KMS-11 (cell line): ENCODE measurements around the gene KRTAP9-8.
"Not testable (repeated sequence)": the region's sequence is repeated elsewhere in the genome, so short reads cannot be mapped to it uniquely, and the experiment has no call there.

Source experiments
- H2AFZ ChIP-seq: fragments of 200-600 bp; sonication (generic); 2 replicates; pipeline ENCODE4 v1.6.1; 2016; ENCODE audit warnings: antibody characterized with exemption, mixed run types, low read depth
- H3K27ac ChIP-seq: fragments of 200-600 bp; sonication (generic); 2 replicates; pipeline ENCODE4 v1.6.1; 2016; ENCODE audit warnings: mild to moderate bottlenecking, mixed run types
- H3K27me3 ChIP-seq: fragments of 200-600 bp; sonication (generic); 2 replicates; pipeline ENCODE4 v1.6.1; 2017; ENCODE audit warnings: mild to moderate bottlenecking, low read depth, mixed run types, moderate library complexity; ENCODE audit not compliant: insufficient read depth
- H3K36me3 ChIP-seq: fragments of 200-600 bp; sonication (generic); 2 replicates; pipeline ENCODE4 v1.6.1; 2017; ENCODE audit warnings: mild to moderate bottlenecking, mixed run types; ENCODE audit not compliant: insufficient read depth
- H3K4me1 ChIP-seq: fragments of 200-600 bp; sonication (generic); 2 replicates; pipeline ENCODE4 v1.6.1; 2016; ENCODE audit warnings: mild to moderate bottlenecking, low read depth, mixed run types; ENCODE audit not compliant: poor library complexity, severe bottlenecking
- H3K4me2 ChIP-seq: fragments of 200-600 bp; sonication (generic); 2 replicates; pipeline ENCODE4 v1.7.0; 2016; ENCODE audit warnings: mild to moderate bottlenecking, mixed run types
- H3K4me3 ChIP-seq: fragments of 200-600 bp; sonication (generic); IDR thresholded peaks from 2 replicates; pipeline ENCODE4 v1.6.1; 2017; ENCODE audit warnings: low read depth, low read length, mixed read lengths; ENCODE audit not compliant: insufficient read depth
- H3K79me2 ChIP-seq: fragments of 200-600 bp; sonication (generic); 2 replicates; pipeline ENCODE4 v1.6.1; 2016; ENCODE audit warnings: low read depth, mixed run types; ENCODE audit not compliant: insufficient read depth
- H3K9ac ChIP-seq: fragments of 200-600 bp; sonication (generic); 2 replicates; pipeline ENCODE4 v1.6.1; 2016; ENCODE audit warnings: mild to moderate bottlenecking, mixed run types
- H4K20me1 ChIP-seq: fragments of 200-600 bp; sonication (generic); 2 replicates; pipeline ENCODE4 v1.6.1; 2016; ENCODE audit warnings: mild to moderate bottlenecking, mixed run types; ENCODE audit not compliant: insufficient read depth
- CTCF ChIP-seq: fragments of 200-600 bp; sonication (generic); conservative IDR thresholded peaks from 2 replicates; pipeline ENCODE4 v1.6.1; 2017; ENCODE audit warnings: low read depth, mild to moderate bottlenecking, antibody characterized with exemption, low read length, moderate library complexity, mixed read lengths

Gene KRTAP9-8

GRCh38 chr17:41271858-41272257 lies 34.1 kb downstream of the KRTAP9-8 start:
- TF ChIP-seq CTCF = no peak
- no peak overlapping the region for H3K27ac ChIP-seq
- H3K79me2 ChIP-seq = no peaks in the 10 kb centered on the region
- no peak overlapping the region for H3K4me3 ChIP-seq
- no peaks in the 10 kb centered on the region for H3K27me3 ChIP-seq
- H3K9ac ChIP-seq = no peak overlapping the region
- no peak overlapping the region for H3K4me2 ChIP-seq
- no peaks in the 10 kb centered on the region for H4K20me1 ChIP-seq
- H3K36me3 ChIP-seq = no peaks in the 10 kb centered on the region
- no peak overlapping the region for H2AFZ ChIP-seq
- H3K4me1 ChIP-seq = no peaks in the 10 kb centered on the region

- H3K9ac ChIP-seq, H3K4me2 ChIP-seq, H4K20me1 ChIP-seq, H3K79me2 ChIP-seq, H3K36me3 ChIP-seq, H2AFZ ChIP-seq, H3K4me3 ChIP-seq, H3K4me1 ChIP-seq, H3K27ac ChIP-seq, H3K27me3 ChIP-seq: not testable (repeated sequence)
Observed at GRCh38 chr17:41275648-41276190, 37.9 kb downstream of the KRTAP9-8 start, which contains the start of gene KRTAP9-7. TSS of gene KRTAP9-7 (plus strand) at chr17:41275698. CDS start at chr17:41275698, 0 bp downstream.

GRCh38 chr17:41278176-41278955 lies 40.6 kb downstream of the KRTAP9-8 start:
- Histone ChIP-seq H3K27ac (no peak overlapping the region), H3K79me2 (no peaks in the 10 kb centered on the region), H3K27me3 (no peaks in the 10 kb centered on the region), H3K4me1 (no peaks in the 10 kb centered on the region), H2AFZ (no peak overlapping the region), H4K20me1 (no peaks in the 10 kb centered on the region), H3K4me3 (no peak overlapping the region), H3K9ac (no peak overlapping the region), H3K4me2 (no peak overlapping the region), H3K36me3 (no peaks in the 10 kb centered on the region)
- no peak for TF ChIP-seq CTCF

- no peaks in the 10 kb centered on the region for H3K27me3 ChIP-seq
- no peak overlapping the region for H3K4me2 ChIP-seq
- H3K4me1 ChIP-seq = no peaks in the 10 kb centered on the region
- no peak overlapping the region for H3K27ac ChIP-seq
- H3K79me2 ChIP-seq = no peaks in the 10 kb centered on the region
- TF ChIP-seq CTCF = no peak
- no peak overlapping the region for H3K4me3 ChIP-seq
- no peaks in the 10 kb centered on the region for H3K36me3 ChIP-seq
- no peak overlapping the region for H3K9ac ChIP-seq
- H2AFZ ChIP-seq = no peak overlapping the region
- H4K20me1 ChIP-seq = no peaks in the 10 kb centered on the region
Observed at GRCh38 chr17:41284043-41284442, 46.2 kb downstream of the KRTAP9-8 start.

- H3K79me2 ChIP-seq = no peaks in the 10 kb centered on the region
- no peaks in the 10 kb centered on the region for H4K20me1 ChIP-seq
- no peak overlapping the region for H3K4me3 ChIP-seq
- no peak for TF ChIP-seq CTCF
- H3K4me2 ChIP-seq = no peak overlapping the region
- no peaks in the 10 kb centered on the region for H3K36me3 ChIP-seq
- no peak overlapping the region for H2AFZ ChIP-seq
- H3K4me1 ChIP-seq = no peaks in the 10 kb centered on the region
- H3K9ac ChIP-seq = no peak overlapping the region
- no peak overlapping the region for H3K27ac ChIP-seq
- H3K27me3 ChIP-seq = no peaks in the 10 kb centered on the region
Observed at GRCh38 chr17:41284546-41284945, 46.7 kb downstream of the KRTAP9-8 start.
